Measurements from ENCODE around the gene ZNF808. TPM values are rescaled to one million over a fixed set of nuclear protein-coding genes. Genes with fewer than 3 reads are reported as not detected.
"Not testable (repeated sequence)": the region's sequence is repeated elsewhere in the genome, so short reads cannot be mapped to it uniquely, and the experiment has no call there.

ZNF808 gene
- total RNA-seq, 2 experiments from 2014 or later: 25.7 to 29.9 TPM

DNA sequence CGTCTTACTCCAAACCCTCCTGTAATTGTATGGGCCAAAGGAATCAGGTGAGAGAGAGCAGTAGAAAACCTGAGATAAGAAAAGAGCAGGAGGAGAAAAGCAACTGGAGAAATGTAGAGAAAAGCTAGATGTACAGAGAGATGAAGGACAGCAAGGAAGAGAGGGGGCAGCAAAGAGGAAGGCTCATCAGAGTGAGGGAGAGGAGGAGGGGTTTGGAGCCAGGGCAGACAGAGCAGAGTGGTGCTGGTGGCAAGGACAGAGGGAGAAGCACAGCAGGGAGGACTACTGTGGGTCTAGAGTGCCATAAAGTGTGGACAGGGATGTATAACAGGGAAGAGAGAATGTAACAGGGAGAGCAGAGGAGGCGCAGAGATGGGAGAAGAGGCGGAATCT lies 74.5 kb downstream of the ZNF808 start:
- H3K27me3 Mint-ChIP-seq, ATAC-seq, POLR2A ChIA-PET, CTCF ChIA-PET, DNase-seq: not testable (repeated sequence)
- Mint-ChIP-seq H3K4me1 (peaks cover 27% of the 10 kb centered on the region), H3K27ac (peak overlapping the region; percentile 83), H3K36me3 (ENCODE audit: low read depth) (peaks cover 60% of the 10 kb centered on the region), H3K9me3 (ENCODE audit: low read depth) (peaks cover 36% of the 10 kb centered on the region), H3K4me3 (peak overlapping the region; percentile 86)
- intact Hi-C loops (cut with DNase I, micrococcal nuclease): loop anchor here (1.0 to 5.0 kb wide), 10 partner anchors 32 to 355 kb away; partner anchors contain the start of genes ZNF701 (in 2 of the 2), ZNF808 (in 2 of the 2), ZNF83 (in 2 of the 2) and ZNF528 (in 1 of the 2)

DNA sequence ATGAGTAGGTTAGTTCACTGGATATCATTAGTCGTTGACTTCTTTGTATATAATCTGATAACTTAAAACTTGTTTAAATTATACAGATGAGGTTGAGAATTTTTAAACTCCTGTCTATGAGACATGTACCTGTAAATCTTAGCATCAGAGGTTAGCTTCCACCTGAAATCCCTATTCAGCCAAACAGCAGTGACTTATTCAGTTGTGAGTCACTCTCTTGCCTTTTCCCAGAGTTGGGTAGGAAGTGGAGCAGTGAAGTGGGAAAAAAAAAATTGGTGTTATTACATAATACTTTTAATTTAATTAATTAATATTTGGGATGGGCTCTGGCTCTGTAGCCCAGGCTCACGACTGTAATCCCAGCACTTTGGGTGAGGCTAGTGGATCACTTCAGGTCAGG lies 75.5 kb downstream of the ZNF808 start:
- ChIA-PET CTCF (no interaction called here), POLR2A (no interaction called here)
- H3K4me1 Mint-ChIP-seq: peaks cover 27% of the 10 kb centered on the region
- H3K27me3 Mint-ChIP-seq: no peaks in the 10 kb centered on the region
- no peak for ATAC-seq
- intact Hi-C loops (cut with DNase I, micrococcal nuclease): loop anchor here in 1 of 2 experiments (5.0 kb wide), 1 partner anchor 356 kb away; no protein-coding TSS in a partner anchor
- DNase-seq: no peak
- no peak overlapping the region for H3K27ac Mint-ChIP-seq
- peaks cover 56% of the 10 kb centered on the region for H3K36me3 Mint-ChIP-seq (ENCODE audit: low read depth)
- no peak overlapping the region for H3K4me3 Mint-ChIP-seq
- peaks cover 31% of the 10 kb centered on the region for H3K9me3 Mint-ChIP-seq (ENCODE audit: low read depth)

DNA sequence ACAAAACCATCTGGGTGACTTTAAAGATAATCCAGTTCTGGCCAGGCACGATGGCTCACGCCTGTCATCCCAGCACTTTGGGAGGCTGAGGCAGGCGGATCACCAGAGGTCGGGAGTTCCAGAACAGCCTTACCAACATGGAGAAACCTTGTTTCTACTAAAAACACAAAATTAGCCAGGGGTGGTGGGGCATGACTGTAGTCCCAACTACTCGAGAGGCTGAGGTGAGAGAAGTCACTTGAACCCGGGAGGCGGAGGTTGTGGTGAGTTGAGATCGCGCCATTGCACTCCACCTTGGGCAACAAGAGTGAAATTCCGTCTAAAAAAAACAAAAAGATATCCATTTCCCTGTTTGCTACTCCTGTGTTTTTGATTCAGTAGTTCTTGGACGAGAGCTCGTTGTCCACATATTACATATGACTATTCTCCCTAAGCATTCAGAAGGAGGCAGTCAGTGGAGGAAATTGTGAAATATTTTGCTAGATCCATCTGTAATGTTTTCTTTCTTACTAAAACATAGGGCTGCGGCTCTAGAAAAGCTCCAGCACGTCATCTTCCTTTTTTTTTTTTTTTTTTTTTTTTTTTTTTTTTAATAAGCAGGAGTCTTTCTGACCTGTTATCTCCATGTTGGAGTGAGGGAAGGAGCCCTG lies 76.2 kb downstream of the ZNF808 start:
- Mint-ChIP-seq H3K4me1 (peaks cover 27% of the 10 kb centered on the region), H3K27ac (no peak overlapping the region), H3K9me3 (ENCODE audit: low read depth) (peaks cover 32% of the 10 kb centered on the region), H3K4me3 (no peak overlapping the region), H3K27me3 (no peaks in the 10 kb centered on the region), H3K36me3 (ENCODE audit: low read depth) (peaks cover 60% of the 10 kb centered on the region)
- POLR2A ChIA-PET: interaction anchor here (0.8 kb wide), 1 partner anchor 791 kb away, joined by 4 read pairs; the partner anchor contains the start of gene ZNF765
- intact Hi-C loops (cut with DNase I, micrococcal nuclease): loop anchor here in 1 of 2 experiments (5.0 kb wide), 1 partner anchor 356 kb away; no protein-coding TSS in a partner anchor
- CTCF ChIA-PET: interaction anchor here (0.5 to 0.6 kb wide), 3 partner anchors 52 to 497 kb away, joined by 3 read pairs; no protein-coding TSS in a partner anchor
- ATAC-seq (no peak), DNase-seq (no peak)

Other genes with a start within 250 kb of the ZNF808 start
- gene ZNF480, start 230.5 kb upstream of the ZNF808 start, total RNA-seq: 1 to 10 TPM; 4.8 to 5.0 TPM
- 1 to 10 TPM; 2.3 to 3.3 TPM for gene ZNF610, start 191.4 kb upstream of the ZNF808 start, total RNA-seq
- 10 to 100 TPM; 11.5 to 13.7 TPM for gene ZNF880, start 157.7 kb upstream of the ZNF808 start, total RNA-seq
- gene ZNF528, start 129.8 kb upstream of the ZNF808 start, total RNA-seq: 1 to 10 TPM; 8.2 to 8.6 TPM
- gene ZNF534, start 98.5 kb upstream of the ZNF808 start, total RNA-seq: under 1 TPM in 1 of 2 experiments, not detected in 1; 0.09 TPM
- 1 to 10 TPM in 1 of 2 experiments, under 1 TPM in 1; 0.77 to 1.1 TPM for gene ZNF578, start 74.1 kb upstream of the ZNF808 start, total RNA-seq
- 10 to 100 TPM; 19.0 to 21.5 TPM for gene ZNF701, start 42.6 kb downstream of the ZNF808 start, total RNA-seq
- 10 to 100 TPM; 23.8 to 27.5 TPM for gene ZNF83, start 110.7 kb downstream of the ZNF808 start, total RNA-seq
- 10 to 100 TPM; 20.6 to 22.9 TPM for gene ZNF611, start 207.4 kb downstream of the ZNF808 start, total RNA-seq

All from activated CD4-positive, alpha-beta T cell treated with anti-CD3 and anti-CD28 coated beads for 36 hours (primary cell).